Activated CD4-positive, alpha-beta T cell treated with anti-CD3 and anti-CD28 coated beads for 48 hours (primary cell): ENCODE measurements around the gene GDPGP1.
A peak's percentile ranks its signal among the peaks of the same experiment; 100 is the strongest.
"Not testable (repeated sequence)": the region's sequence is repeated elsewhere in the genome, so short reads cannot be mapped to it uniquely, and the experiment has no call there.

Experiments
- DNase-seq: peaks from one replicate; pipeline ENCODE4 v3.0.0-alpha.2; 2020

GDPGP1 gene

GRCh38 chr15:90264671-90265070, 30.7 kb downstream of the GDPGP1 start:
- DNase-seq = peak; percentile 51

GRCh38 chr15:90265271-90266060, 31.5 kb downstream of the GDPGP1 start, which contains the start of gene NGRN:
Gene NGRN (plus strand): TSS chr15:90265672. CDS start chr15:90265713, 41 bp downstream.
- peak; percentile 94 for DNase-seq

GRCh38 chr15:90266061-90266431, 32.0 kb downstream of the GDPGP1 start:
- peak; percentile 62 for DNase-seq

GRCh38 chr15:90266485-90266884, 32.5 kb downstream of the GDPGP1 start:
- DNase-seq = peak; percentile 48

- DNase-seq = no peak
Measured at GRCh38 chr15:90268415-90268814, 34.4 kb downstream of the GDPGP1 start.

- no peak for DNase-seq
Measured at GRCh38 chr15:90270502-90271150, 36.6 kb downstream of the GDPGP1 start.

- no peak for DNase-seq
Measured at GRCh38 chr15:90271459-90272166, 37.6 kb downstream of the GDPGP1 start.

GRCh38 chr15:90278467-90278866, 44.5 kb downstream of the GDPGP1 start:
- DNase-seq = not testable (repeated sequence)

- DNase-seq = not testable (repeated sequence)
Measured at GRCh38 chr15:90280743-90281142, 46.7 kb downstream of the GDPGP1 start.

- not testable (repeated sequence) for DNase-seq
Measured at GRCh38 chr15:90281637-90282036, 47.6 kb downstream of the GDPGP1 start.

GRCh38 chr15:90286678-90287077, 52.7 kb downstream of the GDPGP1 start:
- DNase-seq = peak; percentile 40

- no peak for DNase-seq
Measured at GRCh38 chr15:90287101-90287500, 53.1 kb downstream of the GDPGP1 start.

- DNase-seq = no peak
Measured at GRCh38 chr15:90287946-90288345, 53.9 kb downstream of the GDPGP1 start.

- peak; percentile 59 for DNase-seq
Measured at GRCh38 chr15:90291679-90292356, 57.8 kb downstream of the GDPGP1 start.

- peak; percentile 87 for DNase-seq
Measured at GRCh38 chr15:90293040-90293810, 59.2 kb downstream of the GDPGP1 start.

- no peak for DNase-seq
Measured at GRCh38 chr15:90294159-90294558, 60.1 kb downstream of the GDPGP1 start.

GRCh38 chr15:90294601-90295269, 60.7 kb downstream of the GDPGP1 start:
- no peak for DNase-seq

GRCh38 chr15:90295270-90295648, 61.2 kb downstream of the GDPGP1 start:
- DNase-seq = no peak
